K562 (cell line): Measurements from ENCODE around the gene ZSCAN12. TPM values are rescaled to one million over a fixed set of nuclear protein-coding genes. Genes with fewer than 3 reads are reported as not detected.

Experiments
- BACH1 ChIP-seq: fragments of 200-800 bp; sonication (Bioruptor generic); IDR thresholded peaks from 2 replicates; pipeline ENCODE4 v1.6.1; 2016; ENCODE audit warnings: missing genetic modification characterization, missing compliant biosample characterization
- BRD4 ChIP-seq: fragments of 200-600 bp; sonication (generic); IDR thresholded peaks from 2 replicates; pipeline ENCODE4 v1.6.1; 2017; ENCODE audit warnings: inconsistent platforms
- CGGBP1 ChIP-seq: fragments of 250-450 bp; sonication (Bioruptor Pico); IDR thresholded peaks from 2 replicates; pipeline ENCODE4 v1.9.0; 2021; ENCODE audit warnings: mild to moderate bottlenecking
- CSDE1 ChIP-seq, 2 experiments: fragments of 450-650 bp; IDR thresholded peaks; 2 replicates each; pipeline ENCODE4 v1.6.1; 2016; ENCODE audit warnings: mild to moderate bottlenecking in 1 of 2
- DPF2 ChIP-seq: fragments of 450-650 bp; IDR thresholded peaks from 2 replicates; pipeline ENCODE4 v1.6.1; 2016
- ERF ChIP-seq: fragments of 450-650 bp; formaldehyde crosslinking; IDR thresholded peaks from 2 replicates; pipeline ENCODE4 v1.4.0; 2020; ENCODE audit warnings: mild to moderate bottlenecking, mixed read lengths
- ETS1 ChIP-seq: conservative IDR thresholded peaks from 2 replicates; pipeline ENCODE4 v1.6.1; 2011; ENCODE audit warnings: low read depth, mild to moderate bottlenecking, low read length; ENCODE audit not compliant: control insufficient read depth
- KDM2B ChIP-seq: fragments of 250-450 bp; sonication (Bioruptor Pico); IDR thresholded peaks from 2 replicates; pipeline ENCODE4 v1.8.0; 2021; ENCODE audit warnings: mild to moderate bottlenecking, moderate library complexity
- PKNOX1 ChIP-seq: fragments of 450-650 bp; IDR thresholded peaks from 2 replicates; pipeline ENCODE4 v1.6.1; 2016
- POLR2AphosphoS5 ChIP-seq: IDR thresholded peaks from 2 replicates; pipeline ENCODE4 v1.6.1; 2011; ENCODE audit warnings: mild to moderate bottlenecking, low read depth, low read length, moderate library complexity; ENCODE audit not compliant: control insufficient read depth, insufficient read depth
- PURB ChIP-seq: sonication (generic); formaldehyde crosslinking; IDR thresholded peaks from 2 replicates; pipeline ENCODE4 v1.9.0; 2021; ENCODE audit warnings: low read depth, mild to moderate bottlenecking, missing genetic modification reagents
- SMARCC2 ChIP-seq: fragments of 450-650 bp; IDR thresholded peaks from 2 replicates; pipeline ENCODE4 v1.6.1; 2017; ENCODE audit warnings: antibody characterized with exemption, moderate library complexity, mild to moderate bottlenecking, low read depth
- SRSF9 ChIP-seq: fragments of 200-400 bp; formaldehyde crosslinking; IDR thresholded peaks from 2 replicates; pipeline ENCODE4 v1.6.1; 2017; ENCODE audit warnings: low read depth, low read length, borderline replicate concordance
- TOE1 ChIP-seq, 2 experiments: fragments of 450-650 bp in 1 of 2; sonication (generic) in 1 of 2; formaldehyde crosslinking in 1 of 2; IDR thresholded peaks; 2 replicates each; pipeline versions ENCODE4 v1.7.1 to v1.8.0; 2016 to 2022; ENCODE audit warnings: borderline replicate concordance in 2 of 2, mild to moderate bottlenecking in 2 of 2, antibody characterized with exemption in 1 of 2, inconsistent platforms in 1 of 2, low read depth in 1 of 2, missing genetic modification reagents in 1 of 2, moderate library complexity in 1 of 2
- ZNF12 ChIP-seq: sonication (generic); formaldehyde crosslinking; IDR thresholded peaks from 2 replicates; pipeline ENCODE4 v1.4.0; 2020; ENCODE audit warnings: mild to moderate bottlenecking, missing genetic modification reagents
- ZNF124 ChIP-seq: sonication (generic); formaldehyde crosslinking; IDR thresholded peaks from 2 replicates; pipeline ENCODE4 v1.8.1; 2022; ENCODE audit warnings: missing genetic modification reagents
- ZNF699 ChIP-seq: fragments of 250-450 bp; sonication (Bioruptor Pico); IDR thresholded peaks from 2 replicates; pipeline ENCODE4 v1.8.0; 2021; ENCODE audit warnings: mild to moderate bottlenecking, moderate library complexity; ENCODE audit not compliant: insufficient replicate concordance
- ZNF717 ChIP-seq: fragments of 250-450 bp; sonication (Bioruptor Pico); IDR thresholded peaks from 2 replicates; pipeline ENCODE4 v1.5.0; 2021
- polyA plus RNA-seq, 8 experiments: library from polyadenylated mRNA; depleted of rRNA in 4 of 8; stranded (reverse) in 5 of 8; unstranded in 3 of 8; fragments of >200 nt; fragmentation: Nextera tagmentation in 2 of 8; fragmentation: Illumina TruSeq in 1 of 8; extraction: Ambion mirVana in 2 of 8; extraction: Trizol in 1 of 8; gene quantifications; 2 replicates each; pipeline versions ENCODE4 v1.2.1 to v1.2.3, GENCODE V29; 2011 to 2014; ENCODE audit warnings: inconsistent platforms in 1 of 8, missing spikeins in 1 of 8
- total RNA-seq, 7 experiments: library from RNA; depleted of rRNA in 6 of 7; stranded (reverse); fragments of >200 nt in 6 of 7; fragmentation: Illumina TruSeq in 2 of 7; extraction: Trizol in 2 of 7; gene quantifications; 2 replicates each; pipeline versions ENCODE4 v1.2.1 to v1.2.3, GENCODE V29; 2011 to 2021; ENCODE audit warnings: low replicate concordance in 1 of 7
- TF ChIP-seq, protein P1 (sequence below): fragments of 250-450 bp; sonication (Bioruptor Pico); IDR thresholded peaks from 2 replicates; pipeline ENCODE4 v1.9.0; 2021; ENCODE audit warnings: mild to moderate bottlenecking, inconsistent platforms
- TF ChIP-seq, protein P2 (sequence below): fragments of 250-450 bp; sonication (Bioruptor Pico); IDR thresholded peaks from 2 replicates; pipeline ENCODE4 v1.6.1; 2021; ENCODE audit warnings: mild to moderate bottlenecking

The ZSCAN12 gene
- total and polyA plus RNA-seq, 9 of the 15 experiments (the other 6 are each of a cell fraction or from before 2014, with no cell fraction given) = 2.5 to 19.6 (median 12.5) TPM

GRCh38 chr6:28336284-28337120 is 63.0 kb downstream of the ZSCAN12 start (continued):
- TF ChIP-seq TOE1 (IDR thresholded peaks at IDR 0.05; ENCODE audit: borderline replicate concordance) = no peak
- TF ChIP-seq TOE1 (CRISPR knock-in tag; IDR thresholded peaks at IDR 0.05; ENCODE audit: borderline replicate concordance, low read depth) = no peak
- peak; percentile 70 for TF ChIP-seq POLR2AphosphoS5
- no peak for TF ChIP-seq ZNF699
- TF ChIP-seq SMARCC2 = no peak
- no peak for TF ChIP-seq SRSF9
- TF ChIP-seq, protein P1, sequence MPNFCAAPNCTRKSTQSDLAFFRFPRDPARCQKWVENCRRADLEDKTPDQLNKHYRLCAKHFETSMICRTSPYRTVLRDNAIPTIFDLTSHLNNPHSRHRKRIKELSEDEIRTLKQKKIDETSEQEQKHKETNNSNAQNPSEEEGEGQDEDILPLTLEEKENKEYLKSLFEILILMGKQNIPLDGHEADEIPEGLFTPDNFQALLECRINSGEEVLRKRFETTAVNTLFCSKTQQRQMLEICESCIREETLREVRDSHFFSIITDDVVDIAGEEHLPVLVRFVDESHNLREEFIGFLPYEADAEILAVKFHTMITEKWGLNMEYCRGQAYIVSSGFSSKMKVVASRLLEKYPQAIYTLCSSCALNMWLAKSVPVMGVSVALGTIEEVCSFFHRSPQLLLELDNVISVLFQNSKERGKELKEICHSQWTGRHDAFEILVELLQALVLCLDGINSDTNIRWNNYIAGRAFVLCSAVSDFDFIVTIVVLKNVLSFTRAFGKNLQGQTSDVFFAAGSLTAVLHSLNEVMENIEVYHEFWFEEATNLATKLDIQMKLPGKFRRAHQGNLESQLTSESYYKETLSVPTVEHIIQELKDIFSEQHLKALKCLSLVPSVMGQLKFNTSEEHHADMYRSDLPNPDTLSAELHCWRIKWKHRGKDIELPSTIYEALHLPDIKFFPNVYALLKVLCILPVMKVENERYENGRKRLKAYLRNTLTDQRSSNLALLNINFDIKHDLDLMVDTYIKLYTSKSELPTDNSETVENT (CRISPR knock-in tag) = no peak
- no peak for TF ChIP-seq ZNF124 (CRISPR knock-in tag)
- TF ChIP-seq, protein P2, sequence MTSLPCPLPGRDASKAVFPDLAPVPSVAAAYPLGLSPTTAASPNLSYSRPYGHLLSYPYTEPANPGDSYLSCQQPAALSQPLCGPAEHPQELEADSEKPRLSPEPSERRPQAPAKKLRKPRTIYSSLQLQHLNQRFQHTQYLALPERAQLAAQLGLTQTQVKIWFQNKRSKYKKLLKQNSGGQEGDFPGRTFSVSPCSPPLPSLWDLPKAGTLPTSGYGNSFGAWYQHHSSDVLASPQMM (CRISPR knock-in tag) = no peak
- peak; percentile 96 for TF ChIP-seq ERF (CRISPR knock-in tag)
- TF ChIP-seq BRD4 = peak; percentile 99; the same call in 1 of the 2 replicates
- TF ChIP-seq ZNF717 (CRISPR knock-in tag) = peak; percentile 85; the same call in 1 of the 2 replicates
- TF ChIP-seq ETS1 = no peak; the same call in 1 of the 2 replicates
- no peak for TF ChIP-seq ZNF12
- peak; percentile 96 for TF ChIP-seq BACH1
- TF ChIP-seq CSDE1 (IDR thresholded peaks at IDR 0.05) = peak in 1 of 2 experiments; percentile 39; a peak in 1 of 4 replicates
- peak; percentile 51 for TF ChIP-seq PKNOX1
- TF ChIP-seq CGGBP1 (CRISPR knock-in tag) = no peak
- TF ChIP-seq KDM2B (CRISPR knock-in tag) = 0 out of 2 replicates have a peak, but pooled peaks have one; percentile 11
- TF ChIP-seq DPF2 = peak; percentile 18; the same call in 1 of the 2 replicates
- TF ChIP-seq PURB (CRISPR knock-in tag) = no peak
